Keratinocyte (primary cell): ENCODE data around the gene DBP. TPM values are rescaled to one million over a fixed set of nuclear protein-coding genes. Genes with fewer than 3 reads are reported as not detected.

Experiments
- DNase-seq: peaks from one replicate; pipeline ENCODE4 v3.0.0-alpha.2; 2011; ENCODE audit warnings: low read depth, missing footprints, low spot score
- FAIRE-seq: peaks from 2 replicates; lab custom pipeline; 2011; peaks lifted over from hg19 to GRCh38; lab: Jason Lieb, UNC
- H2AFZ ChIP-seq: 2 replicates; pipeline ENCODE4 v1.6.0; 2012; ENCODE audit warnings: low read length, control low read depth, inconsistent platforms; ENCODE audit not compliant: control insufficient read depth
- H3K27ac ChIP-seq: 2 replicates; pipeline ENCODE4 v1.5.1; 2011; ENCODE audit warnings: low read length; ENCODE audit not compliant: control insufficient read depth, insufficient read depth
- H3K27me3 ChIP-seq: 3 replicates; pipeline ENCODE4 v1.6.0; 2011; ENCODE audit warnings: low read length; ENCODE audit not compliant: control insufficient read depth, insufficient read depth; ENCODE audit errors: extremely low read depth
- H3K36me3 ChIP-seq, 2 experiments: 2 replicates in 1 of 2; 3 replicates in 1 of 2; pipeline ENCODE4 v1.5.1; 2011; ENCODE audit warnings: low read length in 2 of 2, mild to moderate bottlenecking in 1 of 2; ENCODE audit not compliant: control insufficient read depth in 2 of 2, insufficient read depth in 2 of 2; ENCODE audit errors: extremely low read depth in 1 of 2
- H3K4me1 ChIP-seq: 3 replicates; pipeline ENCODE4 v1.5.1; 2011; ENCODE audit warnings: low read length; ENCODE audit not compliant: control insufficient read depth, insufficient read depth; ENCODE audit errors: extremely low read depth
- H3K4me2 ChIP-seq: 3 replicates; pipeline ENCODE4 v1.6.0; 2011; ENCODE audit warnings: low read depth, low read length; ENCODE audit not compliant: control insufficient read depth, insufficient read depth; ENCODE audit errors: extremely low read depth
- H3K4me3 ChIP-seq, 3 experiments: fragments of 200-600 bp in 1 of 3; sonication (generic) in 1 of 3; 2 replicates in 2 of 3; 3 replicates in 1 of 3; pipeline ENCODE4 v1.5.1; 2011 to 2016; ENCODE audit warnings: low read length in 3 of 3, mild to moderate bottlenecking in 3 of 3, control low read depth in 2 of 3, inconsistent platforms in 1 of 3, low read depth in 1 of 3, mixed read lengths in 1 of 3, mixed run types in 1 of 3, moderate library complexity in 1 of 3; ENCODE audit not compliant: control insufficient read depth in 2 of 3, insufficient read depth in 2 of 3; ENCODE audit errors: extremely low read depth in 1 of 3
- H3K79me2 ChIP-seq: 2 replicates; pipeline ENCODE4 v1.6.0; 2012; ENCODE audit warnings: low read length; ENCODE audit not compliant: control insufficient read depth, insufficient read depth
- H3K9ac ChIP-seq: 3 replicates; pipeline ENCODE4 v1.6.0; 2011; ENCODE audit warnings: low read length; ENCODE audit not compliant: control insufficient read depth, insufficient read depth; ENCODE audit errors: extremely low read depth
- H3K9me1 ChIP-seq: 3 replicates; pipeline ENCODE4 v1.6.0; 2011; ENCODE audit warnings: low read length; ENCODE audit not compliant: control insufficient read depth, insufficient read depth; ENCODE audit errors: extremely low read depth
- H3K9me3 ChIP-seq: 2 replicates; pipeline ENCODE4 v1.5.1; 2012; ENCODE audit warnings: low read depth, low read length; ENCODE audit not compliant: control insufficient read depth
- H4K20me1 ChIP-seq: 3 replicates; pipeline ENCODE4 v1.6.0; 2011; ENCODE audit warnings: low read length; ENCODE audit not compliant: control insufficient read depth, insufficient read depth; ENCODE audit errors: extremely low read depth
- CTCF ChIP-seq, 3 experiments: IDR thresholded peaks in 1 of 3; conservative IDR thresholded peaks in 1 of 3; optimal IDR thresholded peaks in 1 of 3; 2 replicates in 2 of 3; 3 replicates in 1 of 3; pipeline versions ENCODE3 to v1.5.1; 2011; ENCODE audit warnings: low read length in 3 of 3, mild to moderate bottlenecking in 3 of 3, moderate library complexity in 2 of 3, control low read depth in 1 of 3, inconsistent platforms in 1 of 3; ENCODE audit not compliant: insufficient read depth in 2 of 3; ENCODE audit errors: extremely low read depth in 1 of 3
- EZH2 ChIP-seq: IDR thresholded peaks from one replicate; pipeline ENCODE4 v1.6.1; 2012; ENCODE audit warnings: inconsistent platforms, mild to moderate bottlenecking, low read length, moderate library complexity
- dilution Hi-C: fragments of 300-500 bp; cut with MboI; formaldehyde crosslinking; loops from one replicate; pipeline ENCODE4 v1.7.0; 2020; ENCODE audit warnings: low sequenced_read_pairs; ENCODE audit not compliant: extremely low pct_ligation_motif_present
- polyA plus RNA-seq, 5 experiments: library from polyadenylated mRNA; depleted of rRNA in 3 of 5; stranded (reverse) in 3 of 5; stranded (forward) in 1 of 5; unstranded in 1 of 5; fragments of >200 nt; gene quantifications; 1 replicate in 1 of 5; 2 replicates in 3 of 5; 3 replicates in 1 of 5; pipeline versions ENCODE4 v1.2.1 to v1.2.3, GENCODE V29; 2011 to 2012; ENCODE audit warnings: missing spikeins in 2 of 5, low read depth in 1 of 5, low replicate concordance in 1 of 5

DBP gene
- polyA plus RNA-seq, 1 donor (not counting 4 experiments of a cell fraction or from before 2014, with no cell fraction given) = 1.0 TPM

- no peaks in the 10 kb centered on the region for H3K9me3 ChIP-seq
- FAIRE-seq (peak; percentile 88), DNase-seq (no peak)
- no peak for TF ChIP-seq CTCF (optimal IDR thresholded peaks at IDR 0.05 in 1 of 3, IDR thresholded peaks at IDR 0.05 in 1 of 3, conservative IDR thresholded peaks at IDR 0.05 in 1 of 3; ENCODE audit: extremely low read depth in 1 of 3, insufficient read depth in 2 of 3, low read length in 3 of 3)
- no peak for TF ChIP-seq EZH2
- H3K9ac ChIP-seq = no peak overlapping the region
- peaks cover 4% of the 10 kb centered on the region for H3K4me1 ChIP-seq
- peak overlapping the region; percentile 8 for H3K4me2 ChIP-seq
- H3K9me1 ChIP-seq = no peaks in the 10 kb centered on the region
- dilution Hi-C loops = no loop called here
- no peaks in the 10 kb centered on the region for H3K36me3 ChIP-seq
- H3K79me2 ChIP-seq = no peaks in the 10 kb centered on the region
- no peaks in the 10 kb centered on the region for H4K20me1 ChIP-seq
- H3K27me3 ChIP-seq = no peaks in the 10 kb centered on the region
- no peak overlapping the region for H3K27ac ChIP-seq
- no peak overlapping the region for H2AFZ ChIP-seq
- no peak overlapping the region for H3K4me3 ChIP-seq
These were observed 19.8 kb upstream of the DBP start for GRCh38 chr19:48656840-48657474.

- H3K9me3 ChIP-seq = no peaks in the 10 kb centered on the region
- no peaks in the 10 kb centered on the region for H3K79me2 ChIP-seq
- no peak for DNase-seq
- H3K4me2 ChIP-seq = no peak overlapping the region
- H2AFZ ChIP-seq = no peak overlapping the region
- H3K36me3 ChIP-seq = no peaks in the 10 kb centered on the region
- H3K9me1 ChIP-seq = no peaks in the 10 kb centered on the region
- TF ChIP-seq EZH2 (no peak), CTCF (optimal IDR thresholded peaks at IDR 0.05 in 1 of 3, IDR thresholded peaks at IDR 0.05 in 1 of 3, conservative IDR thresholded peaks at IDR 0.05 in 1 of 3; ENCODE audit: extremely low read depth in 1 of 3, insufficient read depth in 2 of 3, low read length in 3 of 3) (no peak)
- H3K4me3 ChIP-seq = no peak overlapping the region
- no peak overlapping the region for H3K9ac ChIP-seq
- no peak for FAIRE-seq
- no peaks in the 10 kb centered on the region for H3K27me3 ChIP-seq
- no peak overlapping the region for H3K27ac ChIP-seq
- H3K4me1 ChIP-seq = peaks cover 7% of the 10 kb centered on the region
- dilution Hi-C loops = no loop called here
- no peaks in the 10 kb centered on the region for H4K20me1 ChIP-seq
These were observed 17.3 kb upstream of the DBP start for GRCh38 chr19:48654299-48655059.
